ENCODE data around the gene RGMB. TPM values are rescaled to one million over a fixed set of nuclear protein-coding genes. Genes with fewer than 3 reads are reported as not detected.
"Not testable (repeated sequence)": the region's sequence is repeated elsewhere in the genome, so short reads cannot be mapped to it uniquely, and the experiment has no call there.

RGMB gene
- total RNA-seq, 2 donors from 2014 or later: 21.0 to 21.8 TPM

DNA sequence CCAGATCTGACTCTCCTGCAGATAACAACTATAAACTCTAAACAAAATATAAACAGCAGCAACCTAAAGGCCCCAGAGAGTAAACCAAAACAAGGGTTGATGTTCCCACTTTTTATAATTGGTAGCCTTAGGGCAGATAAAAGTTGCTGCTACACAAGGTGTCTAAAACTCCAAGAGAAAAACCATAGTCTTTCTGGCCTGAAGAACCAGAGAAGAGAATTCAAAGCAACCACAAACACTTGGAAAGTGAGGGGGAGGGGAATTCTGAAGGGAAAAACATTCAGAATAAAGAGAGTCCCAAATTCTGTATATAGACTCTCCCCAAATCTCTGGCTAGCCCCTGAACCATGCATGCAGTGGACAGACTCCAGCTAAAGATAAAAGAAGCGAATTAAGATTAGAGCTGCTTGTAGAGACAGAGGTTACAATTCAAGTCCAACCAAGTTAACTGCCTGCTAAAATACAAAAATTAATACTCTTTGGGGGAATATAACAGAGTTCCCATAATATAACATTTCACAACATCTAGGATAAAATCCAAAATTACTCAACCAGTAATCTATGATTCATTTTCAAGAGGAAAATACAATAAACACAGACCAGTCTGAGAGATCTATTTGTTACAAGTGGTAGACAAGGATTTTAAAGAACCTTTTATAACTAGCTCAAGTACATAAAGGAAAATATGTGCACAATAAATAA lies 37.5 kb upstream of the RGMB start:
- DNase-seq (no peak), ATAC-seq (no peak)
- Histone ChIP-seq H3K9me3 (peaks cover 0 to 5% (median 0%) of the 10 kb centered on the region in 3 donors), H3K4me1 (no peaks in the 10 kb centered on the region), H3K27ac (no peak overlapping the region), H3K4me3 (no peak overlapping the region), H3K27me3 (no peaks in the 10 kb centered on the region), H3K36me3 (replicated peaks in 1 of 2; ENCODE audit: insufficient read depth in 1 of 2, low read depth in 2 of 2) (no peaks in the 10 kb centered on the region)
- TF ChIP-seq, protein P1, sequence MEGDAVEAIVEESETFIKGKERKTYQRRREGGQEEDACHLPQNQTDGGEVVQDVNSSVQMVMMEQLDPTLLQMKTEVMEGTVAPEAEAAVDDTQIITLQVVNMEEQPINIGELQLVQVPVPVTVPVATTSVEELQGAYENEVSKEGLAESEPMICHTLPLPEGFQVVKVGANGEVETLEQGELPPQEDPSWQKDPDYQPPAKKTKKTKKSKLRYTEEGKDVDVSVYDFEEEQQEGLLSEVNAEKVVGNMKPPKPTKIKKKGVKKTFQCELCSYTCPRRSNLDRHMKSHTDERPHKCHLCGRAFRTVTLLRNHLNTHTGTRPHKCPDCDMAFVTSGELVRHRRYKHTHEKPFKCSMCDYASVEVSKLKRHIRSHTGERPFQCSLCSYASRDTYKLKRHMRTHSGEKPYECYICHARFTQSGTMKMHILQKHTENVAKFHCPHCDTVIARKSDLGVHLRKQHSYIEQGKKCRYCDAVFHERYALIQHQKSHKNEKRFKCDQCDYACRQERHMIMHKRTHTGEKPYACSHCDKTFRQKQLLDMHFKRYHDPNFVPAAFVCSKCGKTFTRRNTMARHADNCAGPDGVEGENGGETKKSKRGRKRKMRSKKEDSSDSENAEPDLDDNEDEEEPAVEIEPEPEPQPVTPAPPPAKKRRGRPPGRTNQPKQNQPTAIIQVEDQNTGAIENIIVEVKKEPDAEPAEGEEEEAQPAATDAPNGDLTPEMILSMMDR (IDR thresholded peaks at IDR 0.05): no peak
- TF ChIP-seq POLR2A (IDR thresholded peaks at IDR 0.05): no peak
- 69 to 74% methylated on average over 1 of the region's 1 CpG for WGBS, 2 donors
- intact Hi-C loops (cut with DNase I): no loop called here

DNA sequence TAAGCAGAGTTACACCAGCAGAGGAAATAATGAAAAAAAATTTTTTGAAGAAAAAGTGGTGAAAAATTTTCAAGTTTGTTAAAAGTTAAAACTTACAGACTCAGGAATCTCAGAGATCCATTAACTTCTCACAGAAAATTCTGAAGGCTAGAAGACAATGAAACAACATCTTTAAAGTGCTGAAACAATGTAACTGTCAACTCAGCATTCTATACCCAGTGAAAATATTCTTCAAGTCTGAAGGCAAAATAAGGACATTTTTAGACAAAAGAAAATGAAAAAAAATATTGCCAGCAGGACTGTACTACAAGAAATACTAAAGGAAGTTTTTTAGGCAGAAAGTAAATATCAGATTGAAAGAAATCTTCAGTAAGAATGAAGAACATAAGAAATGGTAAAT lies 36.7 kb upstream of the RGMB start:
- H3K36me3 ChIP-seq (replicated peaks in 1 of 2; ENCODE audit: insufficient read depth in 1 of 2, low read depth in 2 of 2): no peaks in the 10 kb centered on the region
- H3K9me3 ChIP-seq: peaks cover 0 to 5% (median 0%) of the 10 kb centered on the region in 3 donors
- H3K27me3 ChIP-seq: no peaks in the 10 kb centered on the region
- DNase-seq: no peak
- no peak overlapping the region for H3K27ac ChIP-seq
- no peak for TF ChIP-seq POLR2A (IDR thresholded peaks at IDR 0.05)
- TF ChIP-seq, protein P1 (IDR thresholded peaks at IDR 0.05): no peak
- no peaks in the 10 kb centered on the region for H3K4me1 ChIP-seq
- intact Hi-C loops (cut with DNase I): no loop called here
- no peak overlapping the region for H3K4me3 ChIP-seq
- ATAC-seq: no peak

DNA sequence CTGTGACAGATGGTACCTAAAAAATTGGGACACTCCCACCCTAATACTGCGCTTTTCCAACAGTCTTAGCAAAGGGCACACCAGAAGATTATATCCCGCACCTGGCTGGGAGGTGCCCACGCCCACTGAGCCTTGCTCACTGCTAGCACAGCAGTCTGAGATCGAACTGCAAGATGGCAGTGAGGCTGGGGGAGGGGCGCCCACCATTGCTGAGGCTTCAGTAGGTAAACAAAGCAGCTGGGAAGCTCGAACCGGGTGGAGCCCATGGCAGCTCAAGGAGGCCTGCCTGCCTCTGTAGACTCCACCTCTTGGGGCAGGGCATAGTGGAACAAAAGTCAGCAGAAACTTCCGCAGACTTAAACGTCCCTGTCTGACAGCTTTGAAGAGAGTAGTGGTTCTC lies 36.0 kb upstream of the RGMB start:
- H3K4me1 ChIP-seq; H3K27ac ChIP-seq; intact Hi-C loops (cut with DNase I); H3K27me3 ChIP-seq; H3K4me3 ChIP-seq; DNase-seq; ATAC-seq; H3K36me3 ChIP-seq (replicated peaks in 1 of 2; ENCODE audit: insufficient read depth in 1 of 2, low read depth in 2 of 2); H3K9me3 ChIP-seq: not testable (repeated sequence)
- 79 to 84% methylated on average over 6 to 9 of the region's 9 CpGs for WGBS, 2 donors

DNA sequence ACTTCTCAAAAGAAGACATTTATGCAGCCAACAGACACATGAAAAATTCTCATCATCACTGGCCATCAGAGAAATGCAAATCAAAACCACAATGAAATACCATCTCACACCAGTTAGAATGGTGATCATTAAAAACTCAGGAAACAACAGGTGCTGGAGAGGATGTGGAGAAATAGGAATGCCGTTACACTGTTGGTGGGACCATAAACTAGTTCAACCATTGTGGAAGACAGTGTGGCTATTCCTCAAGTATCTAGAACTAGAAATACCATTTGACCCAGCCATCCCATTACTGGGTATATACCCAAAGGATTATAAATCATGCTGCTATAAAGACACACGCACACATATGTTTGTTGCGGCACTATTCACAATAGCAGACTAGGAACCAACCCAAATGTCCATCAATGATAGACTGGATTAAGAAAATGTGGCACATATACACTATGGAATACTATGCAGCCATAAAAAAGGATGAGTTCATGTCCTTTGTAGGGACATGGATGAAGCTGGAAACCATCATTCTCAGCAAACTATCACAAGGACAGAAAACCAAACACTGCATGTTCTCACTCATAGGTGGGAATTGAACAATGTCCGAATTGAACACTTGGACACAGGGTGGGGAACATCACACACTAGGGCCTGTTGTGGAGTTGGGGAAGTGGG lies 34.8 kb upstream of the RGMB start:
- DNase-seq; H3K9me3 ChIP-seq; H3K27me3 ChIP-seq; intact Hi-C loops (cut with DNase I); H3K27ac ChIP-seq; H3K4me1 ChIP-seq; ATAC-seq; H3K4me3 ChIP-seq; H3K36me3 ChIP-seq (replicated peaks in 1 of 2; ENCODE audit: insufficient read depth in 1 of 2, low read depth in 2 of 2): not testable (repeated sequence)
- 88 to 97% methylated on average over 4 of the region's 4 CpGs for WGBS, 2 donors

DNA sequence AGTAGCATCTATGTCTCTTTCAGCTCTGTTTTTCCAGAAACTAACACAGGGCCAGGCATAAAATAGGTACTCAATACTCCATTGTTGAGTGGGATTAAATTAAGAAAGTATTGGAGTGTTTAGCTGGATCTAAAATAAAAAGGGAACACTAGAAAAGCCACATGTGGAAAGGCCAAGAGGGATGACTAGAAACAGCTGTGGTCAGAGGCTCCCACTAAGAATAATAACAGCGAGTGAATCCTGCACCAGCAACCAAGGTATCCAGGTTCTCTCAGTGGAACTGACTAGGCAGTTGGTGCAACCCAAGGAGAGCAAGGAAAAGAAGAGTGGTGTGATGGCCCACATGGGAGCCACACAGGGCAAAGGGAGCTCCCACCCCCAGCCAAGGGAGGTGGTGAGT lies 31.5 kb upstream of the RGMB start:
- 88 to 100% methylated on average over 1 of the region's 1 CpG for WGBS, 2 donors
- DNase-seq (no peak), ATAC-seq (no peak)
- H3K27me3 ChIP-seq: no peaks in the 10 kb centered on the region
- no peaks in the 10 kb centered on the region for H3K4me1 ChIP-seq
- intact Hi-C loops (cut with DNase I): no loop called here
- H3K36me3 ChIP-seq (replicated peaks in 1 of 2; ENCODE audit: insufficient read depth in 1 of 2, low read depth in 2 of 2): no peaks in the 10 kb centered on the region
- peaks cover 0 to 5% (median 0%) of the 10 kb centered on the region in 3 donors for H3K9me3 ChIP-seq
- no peak overlapping the region for H3K4me3 ChIP-seq
- H3K27ac ChIP-seq: no peak overlapping the region
- TF ChIP-seq, protein P1 (IDR thresholded peaks at IDR 0.05): no peak
- no peak for TF ChIP-seq POLR2A (IDR thresholded peaks at IDR 0.05)
